GM21526 (cell line): ENCODE measurements around the gene JPH3.
"Not testable (repeated sequence)": the region's sequence is repeated elsewhere in the genome, so short reads cannot be mapped to it uniquely, and the experiment has no call there.

Experiments
- ATAC-seq: cut with Tn5 transposase; IDR thresholded peaks from one replicate; pipeline ENCODE4 v1.9.1; 2021; ENCODE audit warnings: moderate library complexity; ENCODE audit not compliant: unreplicated experiment, low FRiP score

The JPH3 gene

GRCh38 chr16:87707714-87708580 lies 105.6 kb downstream of the JPH3 start:
- ATAC-seq: no peak

DNA sequence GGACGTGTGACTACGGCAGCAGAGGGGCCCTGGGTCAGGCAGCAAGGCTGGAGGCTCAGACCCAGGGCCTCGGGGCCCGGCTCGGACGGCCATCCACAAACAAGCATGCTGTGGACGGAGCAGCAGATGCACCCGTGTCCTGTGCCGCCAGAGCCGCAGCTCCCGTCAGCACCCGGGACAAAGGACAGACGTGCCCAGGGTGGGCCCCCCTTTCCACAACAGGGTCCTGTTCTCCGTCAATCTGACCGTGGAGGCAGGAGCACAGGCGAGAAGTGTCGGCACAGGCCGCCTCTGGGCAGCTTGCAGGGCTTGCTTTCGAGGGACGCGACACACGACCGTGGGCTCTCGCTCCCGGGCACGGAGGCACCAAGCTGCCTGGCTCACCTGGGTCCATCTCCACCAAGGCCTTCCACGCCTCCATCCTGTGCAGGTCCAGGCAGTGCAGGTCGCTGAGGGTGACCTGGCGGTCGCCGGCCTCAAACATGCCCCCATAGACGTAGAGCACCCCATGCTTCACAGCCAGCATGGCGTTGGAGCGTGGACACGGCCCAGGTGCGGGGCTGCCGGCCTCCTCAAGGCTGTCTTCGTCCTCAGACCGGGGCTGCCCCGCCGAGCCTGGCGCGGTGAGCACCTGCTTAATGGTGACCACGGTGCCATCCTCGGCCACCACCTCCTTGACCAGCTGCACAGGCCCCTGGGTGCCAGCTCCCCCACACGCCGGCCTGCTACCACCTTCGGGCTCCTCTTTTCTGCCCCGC lies 106.8 kb downstream of the JPH3 start:
- ATAC-seq: no peak

GRCh38 chr16:87709677-87710076 lies 107.4 kb downstream of the JPH3 start:
- ATAC-seq: no peak

DNA sequence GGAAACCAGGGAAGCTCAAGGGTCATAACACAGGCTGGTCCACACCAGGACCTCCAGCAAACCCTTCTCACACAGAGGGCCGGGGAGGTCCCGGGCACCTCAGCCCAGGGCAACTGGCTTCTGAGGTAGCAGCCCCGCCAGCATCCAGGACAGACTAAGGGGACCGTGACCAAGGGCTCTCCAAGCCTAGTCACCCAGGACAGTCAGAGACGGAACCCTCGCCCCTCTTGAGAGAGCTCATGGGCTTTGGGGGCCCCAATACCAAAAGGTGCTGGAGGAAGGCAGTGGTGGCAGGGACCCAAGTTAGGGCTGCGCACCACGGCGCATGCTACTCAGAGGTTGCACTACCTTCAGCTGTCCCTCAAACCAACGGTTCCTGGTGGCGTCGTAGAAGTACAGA lies 108.6 kb downstream of the JPH3 start:
- no peak for ATAC-seq

GRCh38 chr16:87712184-87712762 lies 110.0 kb downstream of the JPH3 start:
- ATAC-seq: no peak

GRCh38 chr16:87713451-87714229 lies 111.3 kb downstream of the JPH3 start:
- ATAC-seq: no peak

GRCh38 chr16:87715231-87715630 lies 112.9 kb downstream of the JPH3 start:
- ATAC-seq: no peak

DNA sequence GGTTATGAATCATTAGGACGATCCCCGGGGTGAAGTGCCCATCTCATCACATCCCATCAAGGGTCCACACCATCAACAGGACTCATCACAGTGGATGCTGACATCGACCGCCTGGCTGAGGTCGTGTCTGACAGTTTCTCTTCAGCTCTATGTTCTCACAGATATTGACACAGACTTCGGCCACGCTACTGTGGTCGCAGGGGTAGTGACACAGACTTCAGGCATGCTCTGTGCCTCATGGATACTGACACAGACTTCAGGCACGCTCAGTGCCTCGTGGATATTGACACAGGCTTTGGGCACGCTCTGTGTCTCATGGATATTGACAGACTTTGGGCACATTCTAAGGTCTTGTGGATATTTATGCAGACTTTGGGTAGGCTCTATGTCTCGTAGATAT lies 113.3 kb downstream of the JPH3 start:
- no peak for ATAC-seq

DNA sequence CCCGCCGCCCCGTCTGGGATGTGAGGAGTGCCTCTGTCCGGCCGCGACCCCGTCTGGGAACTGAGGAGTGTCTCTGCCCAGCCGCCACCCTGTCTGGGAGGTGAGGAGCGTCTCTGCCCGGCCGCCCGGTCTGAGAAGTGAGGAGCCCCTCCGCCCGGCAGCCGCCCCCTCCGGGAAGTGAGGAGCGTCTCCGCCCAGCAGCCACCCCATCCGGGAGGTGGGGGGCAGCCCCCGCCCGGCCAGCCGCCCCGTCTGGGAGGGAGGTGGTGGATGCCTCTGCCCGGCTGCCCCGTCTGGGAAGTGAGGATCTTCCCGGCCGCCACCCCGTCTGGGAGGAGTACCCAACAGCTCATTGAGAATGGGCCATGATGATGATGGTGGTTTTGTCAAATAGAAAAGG lies 116.5 kb downstream of the JPH3 start:
- not testable (repeated sequence) for ATAC-seq

- no peak for ATAC-seq
Observed at GRCh38 chr16:87720446-87720845, 118.1 kb downstream of the JPH3 start.

GRCh38 chr16:87721622-87722585 lies 119.6 kb downstream of the JPH3 start:
- ATAC-seq: no peak

- no peak for ATAC-seq
Observed at GRCh38 chr16:87722590-87723225, 120.4 kb downstream of the JPH3 start.

GRCh38 chr16:87723226-87723623 lies 120.9 kb downstream of the JPH3 start:
- no peak for ATAC-seq

- ATAC-seq: no peak
Observed at GRCh38 chr16:87724490-87725291, 122.4 kb downstream of the JPH3 start.

GRCh38 chr16:87725596-87726235 lies 123.4 kb downstream of the JPH3 start:
- ATAC-seq: no peak

DNA sequence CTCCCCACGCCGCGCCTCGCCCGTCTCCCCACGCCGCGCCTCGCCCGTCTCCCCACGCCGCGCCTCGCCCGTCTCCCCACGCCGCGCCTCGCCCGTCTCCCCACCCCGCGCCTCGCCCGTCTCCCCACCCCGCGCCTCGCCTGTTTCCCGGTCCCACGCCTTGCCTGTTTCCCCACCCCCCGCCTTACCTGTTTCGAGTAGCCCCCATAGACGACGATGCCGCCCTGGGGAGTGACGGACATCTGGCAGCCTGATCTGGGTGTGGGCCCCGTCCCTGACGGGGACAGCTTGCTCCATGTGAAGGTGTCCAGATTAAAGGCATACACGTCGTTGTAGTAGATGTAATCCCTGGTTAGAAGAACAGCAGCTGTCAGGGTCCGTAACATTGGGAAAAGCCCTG lies 124.3 kb downstream of the JPH3 start:
- not testable (repeated sequence) for ATAC-seq

- no peak for ATAC-seq
Observed at GRCh38 chr16:87727346-87727745, 125.0 kb downstream of the JPH3 start.

GRCh38 chr16:87728026-87728425 lies 125.7 kb downstream of the JPH3 start:
- no peak for ATAC-seq
